IPS-20b (cell line): ENCODE results near the gene OTOGL.
A peak's percentile ranks its signal among the peaks of the same experiment; 100 is the strongest.
"Not testable (repeated sequence)": the region's sequence is repeated elsewhere in the genome, so short reads cannot be mapped to it uniquely, and the experiment has no call there.

Source experiments
- H3K27ac ChIP-seq: one replicate; pipeline ENCODE4 v1.5.1; 2013; ENCODE audit warnings: low read length
- H3K27me3 ChIP-seq: 2 replicates; pipeline ENCODE4 v1.6.1; 2013; ENCODE audit warnings: mild to moderate bottlenecking, low read length, inconsistent platforms; ENCODE audit not compliant: insufficient read depth
- H3K36me3 ChIP-seq: 2 replicates; pipeline ENCODE4 v1.6.1; 2013; ENCODE audit warnings: low read depth, mild to moderate bottlenecking, inconsistent platforms, low read length, moderate library complexity; ENCODE audit not compliant: insufficient read depth
- H3K4me1 ChIP-seq: 2 replicates; pipeline ENCODE4 v1.6.1; 2013; ENCODE audit warnings: mild to moderate bottlenecking, control low read depth, inconsistent platforms, low read length, moderate library complexity; ENCODE audit not compliant: insufficient read depth
- H3K4me3 ChIP-seq: 2 replicates; pipeline ENCODE4 v1.5.1; 2013; ENCODE audit warnings: mild to moderate bottlenecking, low read length, inconsistent platforms
- H3K9ac ChIP-seq: 2 replicates; pipeline ENCODE4 v1.6.1; 2013; ENCODE audit warnings: low read depth, mild to moderate bottlenecking, inconsistent platforms, low read length, moderate library complexity
- H3K9me3 ChIP-seq: 2 replicates; pipeline ENCODE4 v1.6.1; 2013; ENCODE audit warnings: mild to moderate bottlenecking, low read depth, low read length, inconsistent platforms; ENCODE audit not compliant: insufficient read depth

Gene OTOGL

GRCh38 chr12:80293347-80293746 lies 194.0 kb downstream of the OTOGL start:
- Histone ChIP-seq H3K9ac (no peak overlapping the region), H3K27me3 (no peaks in the 10 kb centered on the region), H3K4me3 (no peak overlapping the region), H3K27ac (no peak overlapping the region), H3K4me1 (no peaks in the 10 kb centered on the region), H3K36me3 (no peaks in the 10 kb centered on the region), H3K9me3 (no peaks in the 10 kb centered on the region)

GRCh38 chr12:80293759-80294158 lies 194.4 kb downstream of the OTOGL start:
- H3K27ac ChIP-seq = no peak overlapping the region
- no peak overlapping the region for H3K9ac ChIP-seq
- H3K4me1 ChIP-seq = no peaks in the 10 kb centered on the region
- no peaks in the 10 kb centered on the region for H3K36me3 ChIP-seq
- H3K4me3 ChIP-seq = no peak overlapping the region
- H3K9me3 ChIP-seq = no peaks in the 10 kb centered on the region
- no peaks in the 10 kb centered on the region for H3K27me3 ChIP-seq

DNA sequence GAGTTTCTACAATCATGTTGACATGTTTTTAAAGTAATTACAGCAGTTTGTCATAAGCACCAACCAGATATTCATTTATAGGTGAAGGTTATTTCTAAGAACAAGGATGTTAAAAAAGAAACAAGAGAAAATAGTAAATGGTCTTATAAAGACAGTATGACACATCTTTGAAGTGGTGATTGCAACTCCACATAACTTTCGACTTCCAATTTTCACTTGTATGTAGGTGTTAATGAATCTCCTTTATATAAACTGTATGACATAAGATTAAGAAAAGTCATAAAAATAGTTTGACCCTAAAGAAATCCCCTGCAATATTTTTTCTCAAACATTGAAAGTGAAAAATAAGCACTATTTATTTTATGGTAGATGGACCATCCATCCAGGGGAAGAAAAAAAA lies 199.9 kb downstream of the OTOGL start:
- H3K9me3 ChIP-seq = no peaks in the 10 kb centered on the region
- no peak overlapping the region for H3K27ac ChIP-seq
- no peak overlapping the region for H3K9ac ChIP-seq
- H3K4me1 ChIP-seq = no peaks in the 10 kb centered on the region
- no peak overlapping the region for H3K4me3 ChIP-seq
- no peaks in the 10 kb centered on the region for H3K27me3 ChIP-seq
- no peaks in the 10 kb centered on the region for H3K36me3 ChIP-seq

DNA sequence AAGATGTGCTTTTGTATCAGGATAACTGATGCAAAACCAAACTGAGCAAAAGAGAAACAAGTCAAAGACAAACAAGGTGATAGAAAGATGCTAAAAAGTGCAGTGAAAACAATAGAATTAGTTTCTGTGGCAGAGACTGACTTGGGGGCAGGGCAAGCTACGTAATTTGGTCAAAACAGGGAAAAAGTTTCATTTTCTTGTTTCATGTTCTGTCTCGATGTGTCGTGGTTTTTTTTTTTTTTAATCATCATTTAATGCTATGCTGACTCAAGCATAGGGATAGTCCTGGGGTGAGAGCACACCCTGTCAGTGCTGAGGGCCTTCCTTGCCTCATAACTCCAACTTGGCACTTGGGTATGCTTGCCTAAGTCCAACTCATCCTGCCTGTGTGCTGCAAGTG lies 200.6 kb downstream of the OTOGL start:
- Histone ChIP-seq H3K9ac (no peak overlapping the region), H3K36me3 (no peaks in the 10 kb centered on the region), H3K4me1 (no peaks in the 10 kb centered on the region), H3K4me3 (no peak overlapping the region), H3K27me3 (no peaks in the 10 kb centered on the region), H3K27ac (no peak overlapping the region), H3K9me3 (no peaks in the 10 kb centered on the region)

GRCh38 chr12:80307436-80307835 lies 208.1 kb downstream of the OTOGL start:
- H3K4me3 ChIP-seq, H3K27me3 ChIP-seq, H3K27ac ChIP-seq, H3K9ac ChIP-seq, H3K4me1 ChIP-seq, H3K9me3 ChIP-seq, H3K36me3 ChIP-seq: not testable (repeated sequence)

- Histone ChIP-seq H3K4me3 (no peak overlapping the region), H3K27me3 (no peaks in the 10 kb centered on the region), H3K27ac (no peak overlapping the region), H3K4me1 (peaks cover 6% of the 10 kb centered on the region; the same call in 1 of the 2 replicates), H3K9ac (no peak overlapping the region), H3K36me3 (no peaks in the 10 kb centered on the region), H3K9me3 (no peaks in the 10 kb centered on the region)
Measured at GRCh38 chr12:80313209-80313608, 213.9 kb downstream of the OTOGL start.

GRCh38 chr12:80314741-80315140 lies 215.4 kb downstream of the OTOGL start:
- Histone ChIP-seq H3K9ac (no peak overlapping the region), H3K4me3 (no peak overlapping the region), H3K27ac (no peak overlapping the region), H3K36me3 (no peaks in the 10 kb centered on the region), H3K9me3 (no peaks in the 10 kb centered on the region), H3K4me1 (peaks cover 9% of the 10 kb centered on the region), H3K27me3 (no peaks in the 10 kb centered on the region)

GRCh38 chr12:80316222-80316621 lies 216.9 kb downstream of the OTOGL start:
- Histone ChIP-seq H3K4me3 (no peak overlapping the region), H3K9me3 (no peaks in the 10 kb centered on the region), H3K27ac (no peak overlapping the region), H3K27me3 (no peaks in the 10 kb centered on the region), H3K9ac (no peak overlapping the region), H3K36me3 (no peaks in the 10 kb centered on the region), H3K4me1 (peaks cover 24% of the 10 kb centered on the region)

GRCh38 chr12:80317307-80317706 lies 218.0 kb downstream of the OTOGL start:
- H3K36me3 ChIP-seq = no peaks in the 10 kb centered on the region
- H3K9ac ChIP-seq = no peak overlapping the region
- H3K4me3 ChIP-seq = no peak overlapping the region
- no peaks in the 10 kb centered on the region for H3K9me3 ChIP-seq
- peaks cover 33% of the 10 kb centered on the region for H3K4me1 ChIP-seq
- no peaks in the 10 kb centered on the region for H3K27me3 ChIP-seq
- no peak overlapping the region for H3K27ac ChIP-seq

DNA sequence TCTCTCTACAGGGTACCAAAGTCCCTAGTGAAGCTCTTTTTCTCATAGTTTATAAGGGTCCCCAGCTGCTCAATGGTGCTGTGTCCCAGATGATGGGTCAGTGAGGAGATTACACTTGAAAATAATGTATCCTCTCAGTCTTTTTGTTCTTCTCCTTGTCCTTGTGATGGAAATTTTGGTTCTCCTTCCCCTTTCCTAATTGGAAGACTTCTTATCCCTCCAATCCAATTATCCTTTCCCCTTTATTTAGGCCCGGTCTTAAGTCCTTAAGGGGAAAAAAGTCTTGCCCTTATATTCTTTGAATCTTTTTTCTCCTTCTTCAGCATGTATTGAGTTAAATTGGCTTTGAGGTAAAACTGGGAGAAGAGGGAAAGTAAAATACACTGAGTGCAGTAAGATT lies 218.6 kb downstream of the OTOGL start:
- Histone ChIP-seq H3K9ac (no peak overlapping the region), H3K4me1 (peaks cover 36% of the 10 kb centered on the region), H3K9me3 (no peaks in the 10 kb centered on the region), H3K36me3 (no peaks in the 10 kb centered on the region), H3K27me3 (no peaks in the 10 kb centered on the region), H3K27ac (no peak overlapping the region), H3K4me3 (no peak overlapping the region)

DNA sequence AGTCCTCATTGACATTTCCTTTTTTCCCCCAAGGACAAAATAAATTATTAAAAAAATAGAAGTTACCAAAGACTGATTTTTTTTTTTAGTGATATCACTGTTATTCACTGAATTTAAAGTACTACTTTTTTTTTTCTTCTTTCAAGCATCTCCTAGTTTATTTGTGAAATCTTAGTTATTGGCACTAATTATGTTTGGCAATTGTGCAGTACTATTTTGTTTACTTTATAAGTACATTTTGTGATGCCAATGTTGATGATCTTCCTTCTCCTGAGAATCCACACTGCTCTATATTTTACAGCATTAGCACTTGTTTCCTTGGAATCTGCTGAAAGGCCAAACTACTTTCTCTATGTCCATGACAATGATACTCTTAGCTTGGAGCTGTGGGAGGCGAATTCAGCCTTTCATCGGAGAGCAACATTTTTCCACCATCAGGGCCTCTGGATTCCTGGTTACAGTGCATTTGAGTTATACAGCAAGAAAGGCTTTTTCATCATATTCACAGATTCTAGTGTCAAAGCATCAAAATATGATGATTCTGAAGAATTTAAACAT lies 220.9 kb downstream of the OTOGL start:
- H3K9me3 ChIP-seq = no peaks in the 10 kb centered on the region

DNA sequence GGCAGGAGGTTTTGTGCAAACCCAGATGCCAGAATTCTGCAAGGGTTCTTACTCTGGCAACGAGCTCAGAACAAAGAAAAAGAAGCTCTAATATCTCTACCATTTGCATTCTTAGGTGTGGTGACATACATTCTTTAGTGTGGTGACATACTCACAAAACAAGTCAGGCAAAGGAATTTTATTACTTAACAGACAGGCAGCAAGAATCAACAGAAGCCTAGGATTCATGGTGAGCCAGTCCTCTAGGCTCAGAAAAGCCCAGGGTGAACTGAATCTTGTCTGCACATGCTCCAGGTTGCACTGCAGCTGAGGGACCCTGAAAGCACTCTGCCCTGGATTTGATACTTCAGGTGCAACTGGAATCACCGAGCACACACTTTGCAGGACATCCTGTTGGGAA lies 222.3 kb downstream of the OTOGL start:
- Histone ChIP-seq H3K27me3 (no peaks in the 10 kb centered on the region), H3K9me3 (no peaks in the 10 kb centered on the region), H3K27ac (no peak overlapping the region), H3K4me3 (no peak overlapping the region), H3K4me1 (peaks cover 36% of the 10 kb centered on the region), H3K36me3 (no peaks in the 10 kb centered on the region), H3K9ac (no peak overlapping the region)

More for the DNA sequence above, 220.9 kb downstream of the OTOGL start:
- H3K4me1 ChIP-seq = peaks cover 36% of the 10 kb centered on the region
- peak overlapping the region; percentile 19; the same call in 1 of the 2 replicates for H3K4me3 ChIP-seq
- no peak overlapping the region for H3K9ac ChIP-seq
- H3K36me3 ChIP-seq = no peaks in the 10 kb centered on the region
- no peaks in the 10 kb centered on the region for H3K27me3 ChIP-seq
- peak overlapping the region; percentile 73 for H3K27ac ChIP-seq
